ENCODE data around the gene PNPLA7. TPM values are rescaled to one million over a fixed set of nuclear protein-coding genes. Genes with fewer than 3 reads are reported as not detected.
"Not testable (repeated sequence)": the region's sequence is repeated elsewhere in the genome, so short reads cannot be mapped to it uniquely, and the experiment has no call there.

The PNPLA7 gene
- total and polyA plus RNA-seq, 9 donors, result 2.2 to 29.3 (median 13.0) TPM

DNA sequence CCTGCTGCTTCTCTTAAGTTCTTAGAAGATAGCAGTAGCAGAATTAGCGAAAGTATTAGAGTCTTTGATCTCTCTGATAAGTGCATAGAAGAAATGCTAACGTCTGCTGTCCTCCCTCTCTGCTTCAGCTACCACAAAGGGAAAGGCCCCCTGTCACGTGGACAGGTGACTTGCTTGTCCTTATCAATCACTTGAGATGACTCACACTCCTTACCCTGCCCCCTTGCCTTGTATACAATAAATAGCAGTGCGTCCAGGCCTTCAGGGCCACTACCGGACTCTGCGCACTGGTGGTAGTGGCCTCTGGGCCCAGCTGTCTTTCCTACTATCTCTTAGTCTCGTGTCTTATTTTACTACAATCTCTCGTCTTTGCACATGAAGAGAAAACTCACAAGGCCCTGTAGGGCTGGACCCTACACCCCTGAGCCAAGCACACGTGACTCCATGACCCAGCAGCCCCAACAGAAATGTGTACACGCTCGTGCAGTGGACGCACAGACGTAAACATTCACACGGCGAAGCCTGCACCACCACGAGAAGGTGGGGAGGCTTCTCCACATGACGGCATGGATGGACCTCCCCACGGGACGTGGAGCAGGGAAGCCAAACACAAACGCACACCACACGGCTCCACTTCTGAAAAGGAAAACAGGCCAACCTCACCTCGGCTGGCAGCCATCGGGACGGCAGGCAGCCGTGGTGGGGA is 38.3 kb downstream of the PNPLA7 start:
- Histone ChIP-seq H3K4me1 (ENCODE audit: insufficient read depth) (no peaks in the 10 kb centered on the region), H3K4me3 (no peak overlapping the region), H3K9me3 (no peaks in the 10 kb centered on the region), H3K36me3 (no peaks in the 10 kb centered on the region), H3K27ac (no peak overlapping the region), H3K27me3 (no peaks in the 10 kb centered on the region)
- TF ChIP-seq POLR2A (IDR thresholded peaks at IDR 0.05) (no peak), EP300 (IDR thresholded peaks at IDR 0.05) (no peak)
- TF ChIP-seq, protein P1, sequence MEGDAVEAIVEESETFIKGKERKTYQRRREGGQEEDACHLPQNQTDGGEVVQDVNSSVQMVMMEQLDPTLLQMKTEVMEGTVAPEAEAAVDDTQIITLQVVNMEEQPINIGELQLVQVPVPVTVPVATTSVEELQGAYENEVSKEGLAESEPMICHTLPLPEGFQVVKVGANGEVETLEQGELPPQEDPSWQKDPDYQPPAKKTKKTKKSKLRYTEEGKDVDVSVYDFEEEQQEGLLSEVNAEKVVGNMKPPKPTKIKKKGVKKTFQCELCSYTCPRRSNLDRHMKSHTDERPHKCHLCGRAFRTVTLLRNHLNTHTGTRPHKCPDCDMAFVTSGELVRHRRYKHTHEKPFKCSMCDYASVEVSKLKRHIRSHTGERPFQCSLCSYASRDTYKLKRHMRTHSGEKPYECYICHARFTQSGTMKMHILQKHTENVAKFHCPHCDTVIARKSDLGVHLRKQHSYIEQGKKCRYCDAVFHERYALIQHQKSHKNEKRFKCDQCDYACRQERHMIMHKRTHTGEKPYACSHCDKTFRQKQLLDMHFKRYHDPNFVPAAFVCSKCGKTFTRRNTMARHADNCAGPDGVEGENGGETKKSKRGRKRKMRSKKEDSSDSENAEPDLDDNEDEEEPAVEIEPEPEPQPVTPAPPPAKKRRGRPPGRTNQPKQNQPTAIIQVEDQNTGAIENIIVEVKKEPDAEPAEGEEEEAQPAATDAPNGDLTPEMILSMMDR (IDR thresholded peaks at IDR 0.05), result no peak
- DNase-seq, result no peak
- WGBS, 3 donors, result 83 to 88% (median 87%) methylated on average over 25 of the region's 25 CpGs
- intact Hi-C loops (cut with DNase I), result no loop called here

DNA sequence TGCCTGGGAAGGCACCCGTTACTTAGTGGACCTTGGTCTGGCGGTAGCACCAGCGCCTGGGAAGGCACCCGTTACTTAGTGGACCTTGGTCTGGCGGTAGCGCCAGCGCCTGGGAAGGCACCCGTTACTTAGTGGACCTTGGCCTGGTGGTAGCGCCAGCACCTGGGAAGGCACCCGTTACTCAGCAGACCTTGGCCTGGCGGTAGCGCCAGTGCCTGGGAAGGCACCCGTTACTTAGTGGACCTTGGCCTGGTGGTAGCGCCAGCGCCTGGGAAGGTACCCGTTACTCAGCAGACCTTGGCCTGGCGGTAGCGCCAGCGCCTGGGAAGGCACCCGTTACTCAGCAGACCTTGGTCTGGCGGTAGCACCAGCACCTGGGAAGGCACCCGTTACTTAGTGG is 39.1 kb downstream of the PNPLA7 start:
- 94 to 97% (median 96%) methylated on average over 22 of the region's 22 CpGs for WGBS, 3 donors
- H3K4me3 ChIP-seq; intact Hi-C loops (cut with DNase I); DNase-seq; H3K27me3 ChIP-seq; H3K4me1 ChIP-seq (ENCODE audit: insufficient read depth); H3K36me3 ChIP-seq; H3K9me3 ChIP-seq; H3K27ac ChIP-seq: not testable (repeated sequence)

- Histone ChIP-seq H3K36me3 (no peaks in the 10 kb centered on the region), H3K27ac (no peak overlapping the region), H3K4me1 (ENCODE audit: insufficient read depth) (no peaks in the 10 kb centered on the region), H3K9me3 (no peaks in the 10 kb centered on the region), H3K27me3 (no peaks in the 10 kb centered on the region), H3K4me3 (no peak overlapping the region)
- WGBS, 3 donors, result 86 to 95% (median 95%) methylated on average over 14 of the region's 14 CpGs
- DNase-seq, result no peak
- TF ChIP-seq, protein P1 (IDR thresholded peaks at IDR 0.05), result no peak
- TF ChIP-seq EP300 (IDR thresholded peaks at IDR 0.05) (no peak), POLR2A (IDR thresholded peaks at IDR 0.05) (no peak)
- intact Hi-C loops (cut with DNase I), result no loop called here
Observed at GRCh38 chr9:137509198-137509597, 41.0 kb downstream of the PNPLA7 start.

DNA sequence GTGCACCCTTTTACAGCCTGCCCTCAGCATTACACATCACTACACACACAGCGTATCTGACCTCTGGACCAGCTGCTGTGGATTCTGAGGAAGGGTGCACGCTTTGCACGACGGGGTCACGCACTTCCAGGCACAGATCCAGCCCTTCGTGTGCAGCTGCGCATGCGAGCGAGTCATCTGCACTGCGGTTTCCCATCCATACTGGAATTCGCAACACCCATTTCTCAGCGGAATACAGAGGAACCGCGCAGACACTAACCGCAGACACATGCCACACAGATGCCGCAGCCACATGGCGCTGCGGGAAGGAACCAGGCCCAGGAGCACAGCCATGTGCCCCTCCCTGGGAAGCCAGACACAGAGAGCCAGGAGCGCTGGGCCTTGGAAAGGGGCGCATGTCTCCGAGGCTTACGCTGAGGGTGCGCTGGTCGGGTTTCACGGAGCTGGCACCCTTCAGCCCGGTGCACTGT is 43.5 kb downstream of the PNPLA7 start:
- WGBS, 3 donors, result 83 to 90% (median 85%) methylated on average over 26 of the region's 26 CpGs
- intact Hi-C loops (cut with DNase I), result no loop called here
- no peak for DNase-seq
- Histone ChIP-seq H3K36me3 (no peaks in the 10 kb centered on the region), H3K27ac (no peak overlapping the region), H3K27me3 (no peaks in the 10 kb centered on the region), H3K4me1 (ENCODE audit: insufficient read depth) (no peaks in the 10 kb centered on the region), H3K9me3 (no peaks in the 10 kb centered on the region), H3K4me3 (no peak overlapping the region)
- TF ChIP-seq, protein P1 (IDR thresholded peaks at IDR 0.05), result no peak
- TF ChIP-seq EP300 (IDR thresholded peaks at IDR 0.05), result no peak

- intact Hi-C loops (cut with DNase I), result no loop called here
Observed at GRCh38 chr9:137506274-137506673, 43.9 kb downstream of the PNPLA7 start.

More at GRCh38 chr9:137506274-137506673, 43.9 kb downstream of the PNPLA7 start:
- Histone ChIP-seq H3K27ac (no peak overlapping the region), H3K4me3 (no peak overlapping the region), H3K9me3 (no peaks in the 10 kb centered on the region), H3K4me1 (ENCODE audit: insufficient read depth) (no peaks in the 10 kb centered on the region), H3K36me3 (no peaks in the 10 kb centered on the region), H3K27me3 (no peaks in the 10 kb centered on the region)
- WGBS, 3 donors, result 90 to 93% (median 92%) methylated on average over 15 of the region's 15 CpGs
- TF ChIP-seq POLR2A (IDR thresholded peaks at IDR 0.05), result no peak
- TF ChIP-seq, protein P1 (IDR thresholded peaks at IDR 0.05), result no peak
- no peak for TF ChIP-seq EP300 (IDR thresholded peaks at IDR 0.05)
- no peak for DNase-seq
